Neuron (in vitro differentiated cells): ENCODE measurements around the gene OR2A1.
"Not testable (repeated sequence)": the region's sequence is repeated elsewhere in the genome, so short reads cannot be mapped to it uniquely, and the experiment has no call there.

Experiments
- H2AFZ ChIP-seq: one replicate; pipeline ENCODE4 v1.6.1; 2013; ENCODE audit warnings: low read depth, mild to moderate bottlenecking, inconsistent platforms, low read length, moderate library complexity
- H3K27me3 ChIP-seq: one replicate; pipeline ENCODE4 v1.6.1; 2013; ENCODE audit warnings: low read length; ENCODE audit not compliant: insufficient read depth
- H3K36me3 ChIP-seq: one replicate; pipeline ENCODE4 v1.6.1; 2013; ENCODE audit warnings: low read length; ENCODE audit not compliant: insufficient read depth
- H3K4me1 ChIP-seq: one replicate; pipeline ENCODE4 v1.6.1; 2013; ENCODE audit warnings: low read length; ENCODE audit not compliant: insufficient read depth
- H3K4me3 ChIP-seq: 2 replicates; pipeline ENCODE4 v1.5.1; 2013; ENCODE audit warnings: mild to moderate bottlenecking, low read length, moderate library complexity
- H3K9me3 ChIP-seq: one replicate; pipeline ENCODE4 v1.6.1; 2013; ENCODE audit warnings: low read length

OR2A1 gene

DNA sequence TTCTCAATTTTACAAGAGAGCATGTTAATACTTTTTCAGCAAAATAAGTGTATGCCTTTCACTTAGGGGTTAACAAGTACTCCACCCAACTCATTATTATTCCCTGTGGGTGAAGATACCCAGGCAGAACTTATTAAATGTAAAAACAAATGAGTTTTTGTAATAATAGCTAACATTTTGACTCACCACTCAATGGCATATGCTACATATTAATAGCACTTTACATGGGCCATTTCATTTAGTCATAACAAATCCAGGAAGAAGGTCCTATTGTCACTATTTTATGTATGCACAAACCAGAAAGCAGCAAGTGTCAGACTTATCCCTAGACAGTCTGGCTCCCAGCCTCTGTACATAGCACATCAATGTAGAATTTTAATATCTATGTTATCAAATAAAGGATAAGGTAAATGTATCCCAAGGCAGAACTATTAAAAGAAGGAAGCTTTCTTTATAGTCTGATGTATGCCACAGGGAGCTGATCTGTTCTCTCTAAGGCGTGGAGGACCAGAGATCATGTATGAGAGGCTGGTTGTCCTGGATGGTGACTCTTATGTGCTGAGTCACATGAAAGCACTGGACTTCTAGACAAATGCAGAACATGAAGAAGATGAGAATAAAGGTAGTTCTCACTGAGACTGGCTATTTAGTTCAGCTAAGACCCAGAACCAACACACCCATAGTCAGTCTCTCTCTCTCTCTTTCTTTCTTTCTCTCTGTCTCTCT is 9.5 kb upstream of the OR2A1 start:
- not testable (repeated sequence) for H3K36me3 ChIP-seq, H2AFZ ChIP-seq, H3K9me3 ChIP-seq, H3K4me3 ChIP-seq, H3K27me3 ChIP-seq, H3K4me1 ChIP-seq

DNA sequence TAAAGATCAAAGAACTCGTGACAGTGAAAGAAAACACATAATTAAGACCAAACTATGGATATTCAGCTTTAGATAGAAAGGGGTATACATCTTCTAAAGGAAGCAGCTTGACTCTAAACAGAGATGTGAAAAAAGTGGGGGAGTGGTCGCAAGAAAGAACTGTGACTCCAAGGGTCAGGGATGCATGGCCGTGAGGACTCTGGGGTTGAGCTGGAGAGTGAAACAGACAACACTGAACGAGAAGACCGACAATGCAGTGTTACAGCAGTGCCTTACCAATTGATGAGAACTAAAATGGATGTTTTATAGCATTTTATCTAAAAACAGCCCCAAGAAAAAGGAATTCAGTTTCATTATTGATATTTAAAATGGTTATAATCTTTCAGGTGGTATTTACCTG is 8.6 kb upstream of the OR2A1 start:
- not testable (repeated sequence) for H3K4me1 ChIP-seq, H3K4me3 ChIP-seq, H3K36me3 ChIP-seq, H3K27me3 ChIP-seq, H3K9me3 ChIP-seq, H2AFZ ChIP-seq

DNA sequence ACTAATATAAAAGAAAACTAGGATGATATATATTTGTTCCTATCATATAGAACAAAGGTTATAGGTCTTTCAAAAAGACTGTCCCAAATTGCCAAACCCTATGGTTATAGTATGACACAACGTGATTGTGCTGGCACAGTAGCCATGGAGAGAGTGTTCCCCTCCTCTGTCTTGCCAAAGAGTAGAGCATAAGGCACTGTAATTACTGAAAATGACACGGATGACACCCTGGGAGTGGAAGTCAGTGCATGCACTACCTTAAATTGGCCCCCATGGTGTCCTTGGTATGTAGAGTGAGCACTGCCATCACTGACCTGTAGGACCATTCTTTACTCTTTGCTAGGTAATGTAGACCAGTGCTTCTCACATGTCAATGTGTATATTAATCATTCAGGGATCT is 7.1 kb upstream of the OR2A1 start:
- not testable (repeated sequence) for H3K27me3 ChIP-seq, H3K4me1 ChIP-seq, H3K9me3 ChIP-seq, H3K4me3 ChIP-seq, H2AFZ ChIP-seq, H3K36me3 ChIP-seq

DNA sequence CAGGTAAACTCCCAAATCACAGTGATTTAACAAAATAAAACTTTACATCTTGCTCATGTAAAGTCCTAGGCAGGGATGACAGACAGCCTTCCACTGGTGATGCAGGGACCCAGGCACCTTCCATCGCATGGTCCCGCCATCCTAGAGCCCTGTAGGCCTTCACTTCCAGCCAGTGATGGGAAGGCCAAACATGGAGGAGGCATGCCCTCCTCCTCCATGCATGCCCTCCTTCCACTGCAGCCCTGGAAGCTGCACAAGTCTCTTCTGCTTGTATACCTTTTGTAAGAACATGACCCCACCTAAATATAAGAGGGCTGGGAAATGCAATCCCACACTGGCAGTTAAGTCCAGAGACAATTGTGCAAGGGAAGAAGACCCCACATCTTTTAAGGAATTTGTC is 2.5 kb upstream of the OR2A1 start:
- H3K4me3 ChIP-seq, H3K4me1 ChIP-seq, H3K36me3 ChIP-seq, H2AFZ ChIP-seq, H3K27me3 ChIP-seq, H3K9me3 ChIP-seq: not testable (repeated sequence)

DNA sequence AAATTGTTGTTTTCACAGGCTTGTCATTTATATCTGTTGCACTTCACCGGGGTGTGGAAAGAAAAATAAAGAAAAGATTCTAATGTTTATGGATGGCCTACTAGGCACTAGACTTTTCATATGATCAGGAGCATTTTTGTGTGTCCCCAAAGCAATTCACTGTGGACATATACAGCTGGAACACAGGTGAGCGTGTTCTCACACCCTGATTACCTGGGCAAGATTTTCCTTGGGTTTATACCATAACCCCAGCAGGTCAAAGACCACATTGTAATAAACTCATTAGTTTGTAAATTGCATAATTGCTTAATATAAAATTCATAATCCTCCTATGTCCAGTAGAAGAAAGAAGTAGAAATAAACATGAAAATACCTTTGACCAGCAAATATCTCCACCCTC is 1.0 kb upstream of the OR2A1 start:
- not testable (repeated sequence) for H3K4me3 ChIP-seq, H3K4me1 ChIP-seq, H3K27me3 ChIP-seq, H2AFZ ChIP-seq, H3K36me3 ChIP-seq, H3K9me3 ChIP-seq

DNA sequence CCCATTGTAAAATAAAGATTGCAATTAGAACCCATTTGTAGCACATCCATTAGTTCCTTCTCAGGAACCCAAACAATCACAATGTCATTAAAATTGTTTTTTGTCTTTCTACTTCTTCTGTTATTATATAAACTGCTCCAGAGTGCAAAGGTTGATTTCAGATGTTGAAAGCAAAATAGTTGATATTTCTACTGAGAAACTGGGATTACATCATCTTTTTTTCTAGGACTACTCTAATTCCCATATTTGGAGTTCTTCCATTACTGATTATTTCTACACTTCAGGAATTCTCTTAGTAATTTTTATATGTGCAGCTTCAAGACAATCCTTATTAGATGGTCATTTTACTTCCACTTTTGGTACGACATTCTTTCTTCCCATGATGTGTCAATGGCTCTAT is 5.3 kb downstream of the OR2A1 start:
- not testable (repeated sequence) for H2AFZ ChIP-seq, H3K36me3 ChIP-seq, H3K4me3 ChIP-seq, H3K4me1 ChIP-seq, H3K9me3 ChIP-seq, H3K27me3 ChIP-seq

DNA sequence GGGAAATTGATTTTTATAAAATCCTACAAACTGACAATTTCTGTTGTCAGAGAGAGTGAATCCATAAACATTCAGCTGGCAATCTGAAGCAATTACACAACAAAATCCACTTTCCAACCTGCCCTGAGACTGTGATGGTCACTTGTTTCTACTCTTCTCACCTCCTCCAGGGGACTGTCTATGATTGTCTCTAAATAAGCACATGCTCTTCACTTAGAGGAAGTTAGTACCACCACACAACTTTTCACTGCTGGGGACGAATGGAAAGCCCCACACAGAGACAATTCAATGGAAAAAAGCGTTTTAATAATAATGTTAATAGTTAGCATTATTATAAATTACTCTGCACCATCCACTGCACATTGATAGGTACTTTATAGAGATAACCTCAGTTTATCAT is 7.3 kb downstream of the OR2A1 start:
- not testable (repeated sequence) for H2AFZ ChIP-seq, H3K9me3 ChIP-seq, H3K4me1 ChIP-seq, H3K36me3 ChIP-seq, H3K4me3 ChIP-seq, H3K27me3 ChIP-seq

DNA sequence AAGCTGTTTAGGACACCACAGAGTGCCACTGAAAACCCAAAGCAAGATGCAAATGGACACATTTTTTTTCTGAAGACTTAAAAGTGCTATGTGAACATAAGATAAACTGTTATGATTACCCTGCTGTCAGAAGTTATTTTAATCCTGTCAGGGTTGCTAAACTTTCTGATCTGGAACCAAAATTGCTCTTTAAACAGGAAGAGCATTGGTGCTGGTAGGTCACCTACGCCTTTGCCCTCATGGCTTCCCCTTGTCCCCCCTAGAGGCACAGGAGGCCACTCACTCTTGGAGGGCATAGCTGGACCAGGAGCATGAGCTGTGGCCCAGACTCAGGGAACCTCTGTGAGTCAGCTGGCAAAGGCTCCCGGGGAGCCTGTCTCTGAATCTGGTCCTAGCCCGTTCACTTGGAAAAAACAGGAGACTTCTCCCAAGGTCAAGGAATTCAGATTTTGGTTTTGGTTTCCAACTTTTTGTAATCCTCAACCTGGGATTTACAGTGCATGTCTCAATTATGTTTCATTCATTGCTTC is 9.5 kb downstream of the OR2A1 start:
- not testable (repeated sequence) for H3K9me3 ChIP-seq

DNA sequence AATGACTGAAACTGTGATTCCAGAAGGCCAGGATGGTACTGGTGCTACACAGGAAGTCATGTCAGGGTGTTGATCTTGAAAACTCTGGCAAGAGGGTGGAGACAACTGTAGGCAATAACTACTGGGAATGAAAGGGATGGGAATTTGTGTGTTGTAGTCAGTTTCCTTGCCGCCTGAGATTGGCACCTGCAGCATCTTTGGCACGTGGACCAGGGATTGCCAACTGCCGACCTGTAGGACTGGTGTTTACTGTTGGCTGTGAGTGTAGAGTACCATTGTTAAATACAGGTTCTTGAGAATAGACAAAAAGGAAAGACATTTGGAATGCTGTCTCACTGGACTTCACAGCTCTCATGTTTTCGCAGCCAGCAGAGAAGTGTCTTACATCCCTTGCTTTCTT is 11.1 kb downstream of the OR2A1 start:
- not testable (repeated sequence) for H3K27me3 ChIP-seq, H3K36me3 ChIP-seq, H3K4me1 ChIP-seq, H3K9me3 ChIP-seq, H2AFZ ChIP-seq, H3K4me3 ChIP-seq

More for the DNA sequence above, 9.5 kb downstream of the OR2A1 start:
- H3K27me3 ChIP-seq, H3K4me1 ChIP-seq, H2AFZ ChIP-seq, H3K4me3 ChIP-seq, H3K36me3 ChIP-seq: not testable (repeated sequence)

DNA sequence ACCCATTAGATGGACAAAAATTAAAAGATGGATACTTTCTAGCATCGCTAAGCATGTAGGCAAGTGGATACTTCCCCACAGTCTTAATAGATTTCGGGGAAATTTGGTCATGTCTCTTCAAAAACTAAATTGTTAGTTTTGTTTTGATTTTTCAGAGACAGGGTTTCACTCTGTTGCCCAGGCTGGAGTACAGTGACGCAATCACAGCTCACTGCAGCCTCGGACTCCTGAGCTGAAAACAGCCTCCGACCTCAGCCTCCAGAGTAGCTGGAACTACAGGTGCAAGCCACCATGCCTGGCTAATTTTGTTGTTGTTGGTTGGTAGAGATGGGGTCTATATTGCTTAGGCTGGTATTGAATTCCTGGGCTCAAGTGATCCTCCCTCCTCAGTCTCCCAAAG is 13.6 kb downstream of the OR2A1 start:
- H2AFZ ChIP-seq, H3K4me3 ChIP-seq, H3K27me3 ChIP-seq, H3K4me1 ChIP-seq, H3K9me3 ChIP-seq, H3K36me3 ChIP-seq: not testable (repeated sequence)

DNA sequence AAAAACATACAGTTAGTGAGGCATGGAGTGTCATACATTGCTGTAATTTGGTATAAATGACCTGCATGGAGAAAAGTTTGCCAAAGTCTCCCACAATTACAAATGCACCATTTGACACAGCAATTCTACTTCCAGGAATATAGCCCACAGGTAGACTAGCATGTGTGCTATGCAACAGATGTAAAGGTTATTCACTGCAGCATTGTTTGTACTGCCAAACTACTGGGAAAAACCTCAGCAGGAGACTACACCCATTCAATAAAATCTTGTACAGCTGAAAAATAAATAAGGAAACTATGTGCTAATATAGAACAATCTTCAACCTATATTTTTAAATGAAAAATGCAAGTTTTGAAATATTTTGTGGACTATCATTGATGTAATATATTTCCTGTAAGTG is 17.8 kb downstream of the OR2A1 start:
- not testable (repeated sequence) for H3K9me3 ChIP-seq, H3K27me3 ChIP-seq, H3K4me1 ChIP-seq, H3K36me3 ChIP-seq, H3K4me3 ChIP-seq, H2AFZ ChIP-seq

DNA sequence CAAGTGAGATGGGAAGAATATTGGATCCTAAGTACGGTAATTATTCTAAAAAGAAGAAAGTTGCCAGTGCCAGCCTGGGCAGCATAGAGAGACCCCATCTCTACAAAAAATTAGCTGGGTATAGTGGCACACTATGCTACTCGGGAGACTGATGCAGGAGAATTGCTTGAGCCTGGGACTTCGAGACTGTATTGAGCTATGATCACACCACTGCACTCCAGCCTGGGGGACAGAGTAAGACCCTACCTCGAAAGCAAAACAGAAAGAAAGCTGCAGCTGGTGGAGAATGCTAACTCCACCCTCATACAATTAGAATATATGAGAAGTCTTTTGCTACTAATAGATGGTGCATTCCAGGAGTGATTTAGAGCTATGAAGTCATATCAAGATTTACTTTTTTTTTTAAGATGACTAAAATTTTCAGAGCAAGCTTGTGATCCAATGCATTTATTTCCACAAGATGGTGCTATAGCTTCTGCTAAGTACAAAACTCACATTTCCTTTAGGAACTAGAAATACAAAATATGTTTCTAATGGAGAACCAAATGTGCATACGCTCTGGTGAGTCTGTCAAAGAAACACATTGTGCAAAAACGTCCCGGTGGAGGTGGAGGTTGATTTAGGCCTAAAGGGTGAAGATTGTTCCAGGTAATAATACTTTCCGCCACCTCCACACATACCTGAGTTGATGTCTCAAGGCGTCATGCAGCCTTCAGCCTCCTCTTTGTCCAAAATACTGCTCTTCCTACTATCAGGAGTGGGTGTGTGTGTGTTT is 19.2 kb downstream of the OR2A1 start:
- not testable (repeated sequence) for H3K27me3 ChIP-seq, H3K9me3 ChIP-seq

DNA sequence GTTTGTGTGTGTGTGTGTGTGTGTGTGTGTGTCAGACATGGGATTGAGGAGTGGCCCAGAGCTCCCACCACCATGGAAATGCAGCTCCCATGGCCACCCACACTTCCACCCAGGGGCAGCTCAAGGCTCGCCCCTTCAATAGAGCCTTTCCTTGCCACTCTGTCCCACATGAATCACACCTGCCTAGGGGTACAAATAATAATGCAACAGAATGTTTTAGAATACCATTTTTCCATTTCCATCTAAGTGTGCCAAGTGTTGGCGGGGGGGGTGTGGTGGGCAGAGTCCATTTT is 19.7 kb downstream of the OR2A1 start:
- not testable (repeated sequence) for H3K27me3 ChIP-seq, H3K9me3 ChIP-seq, H2AFZ ChIP-seq, H3K36me3 ChIP-seq, H3K4me1 ChIP-seq, H3K4me3 ChIP-seq

More for the DNA sequence above, 19.2 kb downstream of the OR2A1 start:
- not testable (repeated sequence) for H2AFZ ChIP-seq, H3K4me3 ChIP-seq, H3K36me3 ChIP-seq, H3K4me1 ChIP-seq

DNA sequence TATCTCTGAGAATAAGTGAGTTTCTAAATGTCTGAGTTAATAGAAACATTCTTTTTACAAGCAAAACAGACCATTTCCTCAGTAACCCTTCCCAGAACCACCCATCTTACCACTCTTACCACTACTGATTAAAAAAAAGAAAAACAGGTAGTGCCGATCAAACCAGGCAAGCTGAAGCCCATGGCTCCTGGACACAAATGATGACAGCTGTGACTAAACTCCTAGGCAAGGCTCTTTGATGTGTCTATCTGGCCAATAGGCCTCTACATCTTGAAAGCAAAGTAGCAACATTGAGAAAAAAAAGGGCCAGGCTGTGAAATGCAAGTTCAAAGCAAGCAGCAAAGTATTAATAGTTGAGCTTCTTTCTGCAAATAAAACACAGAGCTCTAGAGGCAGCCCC is 36.4 kb downstream of the OR2A1 start:
- not testable (repeated sequence) for H3K4me3 ChIP-seq, H3K27me3 ChIP-seq, H3K9me3 ChIP-seq, H3K4me1 ChIP-seq, H3K36me3 ChIP-seq, H2AFZ ChIP-seq
